IMR-90 (cell line): ENCODE data around the gene CMTM1. TPM values are rescaled to one million over a fixed set of nuclear protein-coding genes. Genes with fewer than 3 reads are reported as not detected.
A peak's percentile ranks its signal among the peaks of the same experiment; 100 is the strongest.

Experiments used
- ATAC-seq: fragments of 200-7000 bp; cut with Tn5 transposase; 2 replicates; pipeline ENCODE4 v1.9.1; 2020; ENCODE audit warnings: low read depth, mild to moderate bottlenecking, moderate library complexity
- BruUV-seq: library from RNA; stranded (reverse); fragments of 400-500 nt; replicated peaks from 2 replicates; lab custom pipeline; 2021; lab: Mats Ljungman, UMichigan
- CTCF ChIA-PET: fragments of 300-600 bp; formaldehyde crosslinking; extraction: SDS; loops from one replicate; lab custom pipeline; 2021; ENCODE audit warnings: antibody characterized with exemption; lab: Yijun Ruan, JAX
- POLR2A ChIA-PET: fragments of 300-600 bp; sonication (Branson Sonifier 250); formaldehyde crosslinking; loops from one replicate; lab custom pipeline; 2022; ENCODE audit warnings: antibody characterized with exemption; ENCODE audit not compliant: unreplicated experiment; lab: Charles Lee
- DNase-seq: peaks from one replicate; pipeline ENCODE4 v3.0.0; 2013
- H2AFZ ChIP-seq: replicated peaks from 2 replicates; pipeline ENCODE3; 2013; ENCODE audit warnings: low read length, mild to moderate bottlenecking; ENCODE audit not compliant: poor library complexity
- H2AK5ac ChIP-seq: 2 replicates; pipeline ENCODE4 v1.6.1; 2013; ENCODE audit warnings: low read depth, low read length, inconsistent platforms
- H2AK9ac ChIP-seq: replicated peaks from 2 replicates; pipeline ENCODE3; 2013; ENCODE audit warnings: mild to moderate bottlenecking, low read depth, low read length, moderate library complexity; ENCODE audit not compliant: poor library complexity
- H2BK120ac ChIP-seq: 2 replicates; pipeline ENCODE4 v1.6.1; 2013; ENCODE audit warnings: low read depth, low read length, inconsistent platforms
- H2BK15ac ChIP-seq: 3 replicates; pipeline ENCODE4 v1.6.1; 2013; ENCODE audit warnings: low read depth, low read length, inconsistent platforms
- H2BK20ac ChIP-seq: 2 replicates; pipeline ENCODE4 v1.6.1; 2013; ENCODE audit warnings: low read depth, mild to moderate bottlenecking, inconsistent platforms, low read length, moderate library complexity
- H2BK5ac ChIP-seq: 2 replicates; pipeline ENCODE4 v1.6.1; 2013; ENCODE audit warnings: mild to moderate bottlenecking, low read depth, low read length, inconsistent platforms; ENCODE audit not compliant: poor library complexity, severe bottlenecking
- H3K14ac ChIP-seq: replicated peaks from 2 replicates; pipeline ENCODE4 v1.6.1; 2013; ENCODE audit warnings: low read depth, low read length, inconsistent platforms
- H3K18ac ChIP-seq: 2 replicates; pipeline ENCODE4 v1.6.1; 2013; ENCODE audit warnings: low read depth, low read length, control low read depth
- H3K23ac ChIP-seq: 2 replicates; pipeline ENCODE4 v1.6.1; 2013; ENCODE audit warnings: low read depth, low read length, inconsistent platforms
- H3K27ac ChIP-seq: 2 replicates; pipeline ENCODE4 v1.5.1; 2013; ENCODE audit warnings: mild to moderate bottlenecking, control low read depth, low read length; ENCODE audit not compliant: insufficient read depth
- H3K27me3 ChIP-seq: 2 replicates; pipeline ENCODE4 v1.6.1; 2013; ENCODE audit warnings: low read length; ENCODE audit not compliant: control insufficient read depth, insufficient read depth
- H3K36me3 ChIP-seq: 2 replicates; pipeline ENCODE4 v1.6.1; 2013; ENCODE audit warnings: low read length, mixed read lengths; ENCODE audit not compliant: control insufficient read depth, insufficient read depth
- H3K4ac ChIP-seq: 2 replicates; pipeline ENCODE4 v1.6.1; 2013; ENCODE audit warnings: low read depth, low read length, inconsistent platforms
- H3K4me1 ChIP-seq: 2 replicates; pipeline ENCODE4 v1.6.1; 2013; ENCODE audit warnings: low read length, mixed read lengths; ENCODE audit not compliant: control insufficient read depth, insufficient read depth
- H3K4me2 ChIP-seq: 2 replicates; pipeline ENCODE4 v1.6.1; 2013; ENCODE audit warnings: low read depth, mild to moderate bottlenecking, control low read depth, low read length, moderate library complexity
- H3K4me3 ChIP-seq: 2 replicates; pipeline ENCODE4 v1.5.1; 2013; ENCODE audit warnings: low read depth, mild to moderate bottlenecking, control low read depth, low read length, moderate library complexity; ENCODE audit not compliant: insufficient read depth
- H3K56ac ChIP-seq: 2 replicates; pipeline ENCODE4 v1.6.1; 2013; ENCODE audit warnings: low read length, inconsistent platforms; ENCODE audit not compliant: insufficient read depth; ENCODE audit errors: extremely low read depth
- H3K79me1 ChIP-seq, 2 experiments: 2 replicates each; pipeline ENCODE4 v1.6.1; 2013; ENCODE audit warnings: low read length in 2 of 2, inconsistent platforms in 1 of 2, low read depth in 1 of 2
- H3K9ac ChIP-seq: 2 replicates; pipeline ENCODE4 v1.6.1; 2013; ENCODE audit warnings: low read depth, low read length, control low read depth
- H3K9me1 ChIP-seq: 2 replicates; pipeline ENCODE4 v1.6.1; 2013; ENCODE audit warnings: low read length, inconsistent platforms; ENCODE audit not compliant: insufficient read depth
- H3K9me3 ChIP-seq: 2 replicates; pipeline ENCODE4 v1.6.1; 2013; ENCODE audit warnings: low read length; ENCODE audit not compliant: control insufficient read depth, insufficient read depth
- H4K20me1 ChIP-seq: 2 replicates; pipeline ENCODE4 v1.6.1; 2013; ENCODE audit warnings: low read length, inconsistent platforms; ENCODE audit not compliant: insufficient read depth
- H4K5ac ChIP-seq: 2 replicates; pipeline ENCODE4 v1.6.1; 2013; ENCODE audit warnings: mild to moderate bottlenecking, low read depth, low read length, control low read depth
- H4K8ac ChIP-seq, 2 experiments: 2 replicates each; pipeline ENCODE4 v1.6.1; 2013; ENCODE audit warnings: low read depth in 2 of 2, low read length in 2 of 2, control low read depth in 1 of 2, inconsistent platforms in 1 of 2
- H4K91ac ChIP-seq: 2 replicates; pipeline ENCODE4 v1.6.1; 2013; ENCODE audit warnings: low read depth, low read length, inconsistent platforms; ENCODE audit not compliant: insufficient read depth
- CHD1 ChIP-seq: IDR thresholded peaks from 2 replicates; pipeline ENCODE4 v1.6.1; 2012; ENCODE audit warnings: low read depth, low read length, improper control_type of control experiment
- WGBS, 2 experiments: methylation state at CpG; one replicate each; pipeline versions ENCODE4 v1.1.5 to v1.1.7; 2013; ENCODE audit warnings: missing lambda C conversion rate in 2 of 2; ENCODE audit not compliant: insufficient read length in 1 of 2; ENCODE audit errors: extremely low coverage in 2 of 2; 5-methylcytosine and 5-hydroxymethylcytosine counted together
- dilution Hi-C: fragments of 300-500 bp; cut with HindIII; formaldehyde crosslinking; loops from one replicate; pipeline ENCODE4 v1.14.3; 2018; ENCODE audit warnings: low sequenced_read_pairs; ENCODE audit not compliant: unreplicated experiment
- in situ Hi-C: fragments of 300-500 bp; cut with MboI; formaldehyde crosslinking; loops from 3 replicates; pipeline ENCODE4 v1.14.3; 2019; ENCODE audit warnings: low sequenced_read_pairs, inconsistent platforms, mixed read lengths
- intact Hi-C: fragments of 100-400 bp; cut with micrococcal nuclease; formaldehyde crosslinking; loops from 2 replicates; pipeline ENCODE4 v1.10.0; 2022
- polyA plus RNA-seq, 3 experiments: library from polyadenylated mRNA; depleted of rRNA; stranded (reverse); fragments of >200 nt; gene quantifications; 2 replicates each; pipeline ENCODE4 v1.2.3, GENCODE V29; 2012; ENCODE audit warnings: low replicate concordance in 1 of 3
- total RNA-seq: library from RNA; depleted of rRNA; stranded (reverse); fragments of >200 nt; gene quantifications from 2 replicates; pipeline ENCODE4 v1.2.3, GENCODE V29; 2012
- TF ChIP-seq, protein P1 (sequence below): conservative IDR thresholded peaks from 2 replicates; pipeline ENCODE4 v1.5.1; 2012; ENCODE audit warnings: mild to moderate bottlenecking, low read depth, low read length, improper control_type of control experiment

The CMTM1 gene
- total and polyA plus RNA-seq, 2 of the 4 experiments (the other 2 are of a cell fraction) = 0.54 to 2.1 TPM

GRCh38 chr16:66562409-66562808, 3.8 kb upstream of the CMTM1 start:
- intact Hi-C loops = no loop called here
- TF ChIP-seq, protein P1, sequence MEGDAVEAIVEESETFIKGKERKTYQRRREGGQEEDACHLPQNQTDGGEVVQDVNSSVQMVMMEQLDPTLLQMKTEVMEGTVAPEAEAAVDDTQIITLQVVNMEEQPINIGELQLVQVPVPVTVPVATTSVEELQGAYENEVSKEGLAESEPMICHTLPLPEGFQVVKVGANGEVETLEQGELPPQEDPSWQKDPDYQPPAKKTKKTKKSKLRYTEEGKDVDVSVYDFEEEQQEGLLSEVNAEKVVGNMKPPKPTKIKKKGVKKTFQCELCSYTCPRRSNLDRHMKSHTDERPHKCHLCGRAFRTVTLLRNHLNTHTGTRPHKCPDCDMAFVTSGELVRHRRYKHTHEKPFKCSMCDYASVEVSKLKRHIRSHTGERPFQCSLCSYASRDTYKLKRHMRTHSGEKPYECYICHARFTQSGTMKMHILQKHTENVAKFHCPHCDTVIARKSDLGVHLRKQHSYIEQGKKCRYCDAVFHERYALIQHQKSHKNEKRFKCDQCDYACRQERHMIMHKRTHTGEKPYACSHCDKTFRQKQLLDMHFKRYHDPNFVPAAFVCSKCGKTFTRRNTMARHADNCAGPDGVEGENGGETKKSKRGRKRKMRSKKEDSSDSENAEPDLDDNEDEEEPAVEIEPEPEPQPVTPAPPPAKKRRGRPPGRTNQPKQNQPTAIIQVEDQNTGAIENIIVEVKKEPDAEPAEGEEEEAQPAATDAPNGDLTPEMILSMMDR = 0 out of 2 replicates have a peak, but pooled peaks have one; percentile 11
- no peak for TF ChIP-seq CHD1
- ChIA-PET POLR2A (no interaction called here), CTCF (interaction anchor here (1.0 kb wide), 1 partner anchor 51 kb away, joined by 3 read pairs; no protein-coding TSS in a partner anchor)
- Histone ChIP-seq H3K56ac (no peak overlapping the region), H3K27me3 (no peaks in the 10 kb centered on the region), H3K4me1 (no peaks in the 10 kb centered on the region), H2AK9ac (no peak overlapping the region), H3K9me3 (no peaks in the 10 kb centered on the region), H2BK15ac (no peak overlapping the region), H3K4ac (no peak overlapping the region), H4K5ac (no peak overlapping the region), H4K91ac (no peak overlapping the region), H3K79me1 (peaks cover 15 to 46% of the 10 kb centered on the region in 2 experiments; a peak in 3 of 4 replicates), H3K18ac (no peak overlapping the region), H3K14ac (no peak overlapping the region), H2AFZ (no peak overlapping the region), H3K27ac (no peak overlapping the region), H3K9ac (no peak overlapping the region), H3K23ac (no peak overlapping the region), H3K4me2 (no peak overlapping the region), H2BK20ac (no peak overlapping the region), H3K9me1 (no peaks in the 10 kb centered on the region), H2AK5ac (no peak overlapping the region), H3K4me3 (no peak overlapping the region), H3K36me3 (peaks cover 25% of the 10 kb centered on the region), H2BK5ac (no peak overlapping the region), H4K20me1 (0 out of 2 replicates have a peak, but pooled peaks cover 3% of the 10 kb centered on the region), H4K8ac (no peak overlapping the region), H2BK120ac (no peak overlapping the region)
- dilution Hi-C loops = no loop called here
- DNase-seq = no peak
- WGBS, 2 experiments = no CpG with 5 or more reads among the region's 1 CpG
- ATAC-seq = no peak
- in situ Hi-C loops = no loop called here
- BruUV-seq = no TSS peak
